H9 (cell line): Measurements from ENCODE around the gene TRHDE. TPM values are rescaled to one million over a fixed set of nuclear protein-coding genes. Genes with fewer than 3 reads are reported as not detected.

Source experiments
- DNase-seq: peaks from one replicate; pipeline ENCODE4 v3.0.0-alpha.2; 2017
- H2AFZ ChIP-seq: one replicate; pipeline ENCODE4 v1.6.1; 2013; ENCODE audit warnings: mild to moderate bottlenecking, low read length, control low read depth, moderate library complexity
- H2AK5ac ChIP-seq: 2 replicates; pipeline ENCODE4 v1.6.1; 2013; ENCODE audit warnings: low read length, control low read depth, mixed read lengths; ENCODE audit not compliant: insufficient read length
- H2BK120ac ChIP-seq: one replicate; pipeline ENCODE4 v1.6.1; 2013; ENCODE audit warnings: low read depth, mild to moderate bottlenecking, low read length, control low read depth, inconsistent platforms; ENCODE audit not compliant: poor library complexity, severe bottlenecking
- H2BK12ac ChIP-seq: 2 replicates; pipeline ENCODE4 v1.6.1; 2013; ENCODE audit warnings: low read length, control low read depth, mixed read lengths, low read depth; ENCODE audit not compliant: insufficient read length
- H2BK15ac ChIP-seq: 2 replicates; pipeline ENCODE4 v1.6.1; 2013; ENCODE audit warnings: low read depth, low read length, control low read depth
- H2BK20ac ChIP-seq: one replicate; pipeline ENCODE4 v1.6.1; 2013; ENCODE audit warnings: low read depth, mild to moderate bottlenecking, low read length, control low read depth, inconsistent platforms; ENCODE audit not compliant: poor library complexity, severe bottlenecking
- H2BK5ac ChIP-seq: 2 replicates; pipeline ENCODE4 v1.6.1; 2013; ENCODE audit warnings: low read length, control low read depth, mixed read lengths; ENCODE audit not compliant: insufficient read length
- H3K14ac ChIP-seq: 2 replicates; pipeline ENCODE4 v1.6.1; 2013; ENCODE audit warnings: low read length, control low read depth; ENCODE audit not compliant: insufficient read depth
- H3K18ac ChIP-seq: 2 replicates; pipeline ENCODE4 v1.6.1; 2013; ENCODE audit warnings: low read depth, mild to moderate bottlenecking, mixed read lengths, low read length, control low read depth; ENCODE audit not compliant: insufficient read length
- H3K23ac ChIP-seq: 2 replicates; pipeline ENCODE4 v1.6.1; 2013; ENCODE audit warnings: low read length, control low read depth, mixed read lengths, low read depth; ENCODE audit not compliant: insufficient read length
- H3K23me2 ChIP-seq: 2 replicates; pipeline ENCODE4 v1.6.1; 2013; ENCODE audit warnings: low read depth, mild to moderate bottlenecking, mixed read lengths, low read length, control low read depth; ENCODE audit not compliant: insufficient read length, poor library complexity, severe bottlenecking
- H3K27ac ChIP-seq: 2 replicates; pipeline ENCODE4 v1.5.1; 2013; ENCODE audit warnings: low read length, control low read depth, mixed read lengths, low read depth; ENCODE audit not compliant: insufficient read length
- H3K27me3 ChIP-seq: 2 replicates; pipeline ENCODE4 v1.6.1; 2013; ENCODE audit warnings: low read length, control low read depth, inconsistent platforms; ENCODE audit not compliant: insufficient read depth
- H3K4ac ChIP-seq: 2 replicates; pipeline ENCODE4 v1.6.1; 2013; ENCODE audit warnings: low read depth, mild to moderate bottlenecking, control low read depth, inconsistent platforms, low read length, moderate library complexity
- H3K4me1 ChIP-seq: 2 replicates; pipeline ENCODE4 v1.6.1; 2013; ENCODE audit warnings: low read length, control low read depth, inconsistent platforms; ENCODE audit not compliant: insufficient read depth
- H3K4me2 ChIP-seq: 2 replicates; pipeline ENCODE4 v1.6.1; 2013; ENCODE audit warnings: low read length, control low read depth, mixed read lengths; ENCODE audit not compliant: insufficient read length, insufficient read depth
- H3K56ac ChIP-seq: 2 replicates; pipeline ENCODE4 v1.6.1; 2013; ENCODE audit warnings: low read depth, mild to moderate bottlenecking, mixed read lengths, low read length, control low read depth; ENCODE audit not compliant: insufficient read length
- H3K79me1 ChIP-seq: 2 replicates; pipeline ENCODE4 v1.6.1; 2013; ENCODE audit warnings: low read depth, mild to moderate bottlenecking, moderate library complexity, low read length, control low read depth, inconsistent platforms; ENCODE audit not compliant: insufficient read depth, poor library complexity, severe bottlenecking
- H3K79me2 ChIP-seq: 2 replicates; pipeline ENCODE4 v1.6.1; 2013; ENCODE audit warnings: low read length, control low read depth, inconsistent platforms; ENCODE audit not compliant: insufficient read depth
- H3K9ac ChIP-seq: 2 replicates; pipeline ENCODE4 v1.6.1; 2013; ENCODE audit warnings: low read length, control low read depth, mixed read lengths; ENCODE audit not compliant: insufficient read length; ENCODE audit errors: extremely low read depth
- H3K9me3 ChIP-seq: one replicate; pipeline ENCODE4 v1.6.1; 2013; ENCODE audit warnings: low read depth, low read length, inconsistent platforms; ENCODE audit not compliant: control insufficient read depth
- H3T11ph ChIP-seq: one replicate; pipeline ENCODE4 v1.6.1; 2013; ENCODE audit warnings: mild to moderate bottlenecking, low read length, control low read depth, inconsistent platforms
- H4K20me1 ChIP-seq: one replicate; pipeline ENCODE4 v1.6.1; 2013; ENCODE audit not compliant: control insufficient read depth, insufficient read length, insufficient read depth
- H4K5ac ChIP-seq: 2 replicates; pipeline ENCODE4 v1.6.1; 2013; ENCODE audit warnings: low read depth, mild to moderate bottlenecking, mixed read lengths, low read length, control low read depth; ENCODE audit not compliant: insufficient read length
- H4K8ac ChIP-seq: replicated peaks from 2 replicates; pipeline ENCODE4 v1.6.1; 2013; ENCODE audit warnings: low read length, control low read depth, mixed read lengths, low read depth; ENCODE audit not compliant: insufficient read length
- H4K91ac ChIP-seq: 2 replicates; pipeline ENCODE4 v1.6.1; 2013; ENCODE audit warnings: low read depth, mild to moderate bottlenecking, moderate library complexity, mixed read lengths, low read length, control low read depth; ENCODE audit not compliant: insufficient read length
- H3K27ac Mint-ChIP-seq, 3 experiments: 2 replicates in 2 of 3; 3 replicates in 1 of 3; pipeline ENCODE4 v1.8.0; 2020 to 2021; ENCODE audit warnings: mixed read lengths in 3 of 3, mild to moderate bottlenecking in 1 of 3, moderate library complexity in 1 of 3
- H3K27me3 Mint-ChIP-seq: 2 replicates; pipeline ENCODE4 v1.8.0; 2021; ENCODE audit warnings: low read depth, mild to moderate bottlenecking, moderate library complexity, mixed read lengths
- H3K36me3 Mint-ChIP-seq, 3 experiments: 2 replicates in 2 of 3; 3 replicates in 1 of 3; pipeline ENCODE4 v1.8.0; 2020 to 2021; ENCODE audit warnings: low read depth in 3 of 3, mixed read lengths in 3 of 3; ENCODE audit not compliant: insufficient read depth in 1 of 3
- H3K4me1 Mint-ChIP-seq, 2 experiments: 2 replicates each; pipeline ENCODE4 v1.8.0; 2020; ENCODE audit warnings: mixed read lengths in 2 of 2
- H3K4me3 Mint-ChIP-seq, 2 experiments: 2 replicates in 1 of 2; 3 replicates in 1 of 2; pipeline ENCODE4 v1.8.0; 2020 to 2021; ENCODE audit warnings: mild to moderate bottlenecking in 2 of 2, mixed read lengths in 2 of 2, moderate library complexity in 1 of 2
- H3K9me3 Mint-ChIP-seq, 2 experiments: 2 replicates in 1 of 2; 3 replicates in 1 of 2; pipeline ENCODE4 v1.8.0; 2020; ENCODE audit warnings: mild to moderate bottlenecking in 2 of 2, mixed read lengths in 2 of 2, moderate library complexity in 1 of 2
- CTCF ChIP-seq: fragments of 200-600 bp; sonication (generic); conservative IDR thresholded peaks from 3 replicates; pipeline ENCODE4 v1.8.0; 2021; ENCODE audit warnings: antibody characterized with exemption, mild to moderate bottlenecking
- WGBS: extraction: QIAGEN DNeasy Blood & Tissue Kit; methylation state at CpG from one replicate; pipeline ENCODE4 v1.1.7; 2013; ENCODE audit warnings: missing lambda C conversion rate, low lambda C conversion rate, mixed read lengths; ENCODE audit not compliant: insufficient read length; ENCODE audit errors: extremely low coverage; 5-methylcytosine and 5-hydroxymethylcytosine counted together
- total RNA-seq: library from RNA; stranded (reverse); gene quantifications from 2 replicates; pipeline ENCODE4 v1.2.1, GENCODE V29; 2021

TRHDE gene
- total RNA-seq, 1 experiment from 2014 or later, result 1.0 TPM

- Mint-ChIP-seq H3K4me3 (0 out of 5 replicates have a peak overlapping the region, but pooled peaks of 1 of the 2 experiments have one; percentile 6), H3K4me1 (peaks cover 18 to 29% of the 10 kb centered on the region in 2 experiments), H3K9me3 (no peaks in the 10 kb centered on the region; a peak in 1 of 5 replicates), H3K27me3 (peaks cover 50% of the 10 kb centered on the region), H3K27ac (no peak overlapping the region), H3K36me3 (no peaks in the 10 kb centered on the region)
- Histone ChIP-seq H3K79me2 (no peaks in the 10 kb centered on the region), H3K9ac (no peak overlapping the region), H3K14ac (no peak overlapping the region), H2BK20ac (no peak overlapping the region), H2AFZ (no peak overlapping the region), H3K79me1 (no peaks in the 10 kb centered on the region), H3K23me2 (peaks cover 22% of the 10 kb centered on the region), H2BK15ac (no peak overlapping the region), H3K56ac (no peak overlapping the region), H3K18ac (no peak overlapping the region), H2AK5ac (no peak overlapping the region), H2BK5ac (no peak overlapping the region), H3K4me2 (peak overlapping the region; percentile 19), H3K9me3 (no peaks in the 10 kb centered on the region), H4K91ac (no peak overlapping the region), H3K27me3 (peaks cover 12% of the 10 kb centered on the region), H3K23ac (no peak overlapping the region), H4K20me1 (peaks cover 4% of the 10 kb centered on the region), H3K4ac (no peak overlapping the region), H2BK12ac (no peak overlapping the region), H3T11ph (no peak overlapping the region), H4K5ac (no peak overlapping the region), H4K8ac (no peak overlapping the region), H2BK120ac (no peak overlapping the region), H3K4me1 (peaks cover 4% of the 10 kb centered on the region; the same call in 1 of the 2 replicates), H3K27ac (no peak overlapping the region)
- no peak for DNase-seq
- no CpG with 5 or more reads among the region's 1 CpG for WGBS
- TF ChIP-seq CTCF, result no peak
Measured at GRCh38 chr12:72269491-72269890, 2.7 kb upstream of the TRHDE start.
